Measurements from ENCODE around the gene ATP6V0E1. TPM values are rescaled to one million over a fixed set of nuclear protein-coding genes. Genes with fewer than 3 reads are reported as not detected.

Gene ATP6V0E1
- total and polyA plus RNA-seq, 2 donors (not counting 3 experiments of a cell fraction or from before 2014, with no cell fraction given) = 217 to 278 TPM

GRCh38 chr5:172939611-172940267, 43.8 kb upstream of the ATP6V0E1 start:
- POLR2A ChIA-PET = interaction anchor here (0.6 kb wide), 1 partner anchor 169 kb away, joined by 4 read pairs; no protein-coding TSS in a partner anchor
- intact Hi-C loops (cut with micrococcal nuclease) = no loop called here
- peaks cover 0 to 8% of the 10 kb centered on the region in 2 experiments for H3K36me3 ChIP-seq (ENCODE audit: control insufficient read depth in 2 of 2, extremely low read depth in 1 of 2, insufficient read depth in 2 of 2, low read length in 2 of 2)

More at GRCh38 chr5:172939611-172940267, 43.8 kb upstream of the ATP6V0E1 start:
- no peaks in the 10 kb centered on the region for H4K20me1 ChIP-seq (replicated peaks; ENCODE audit: control insufficient read depth, extremely low read depth, insufficient read depth, low read length)
- no peaks in the 10 kb centered on the region for H3K79me2 ChIP-seq (ENCODE audit: control insufficient read depth, insufficient read depth, low read length)
- no TSS peak for BruUV-seq (replicated peaks)
- H3K9me3 ChIP-seq (replicated peaks; ENCODE audit: control insufficient read depth, insufficient read depth, low read length) = no peaks in the 10 kb centered on the region
- H3K27me3 ChIP-seq (ENCODE audit: control insufficient read depth in 2 of 2, insufficient read depth in 2 of 2, low read length in 2 of 2) = no peaks in the 10 kb centered on the region
- no peak for FAIRE-seq
- H2AFZ ChIP-seq (ENCODE audit: low read depth, low read length) = no peak overlapping the region
- H3K4me3 ChIP-seq (replicated peaks in 1 of 3; ENCODE audit: insufficient read depth in 1 of 3, low read depth in 1 of 3, low read length in 3 of 3) = no peak overlapping the region
- no peak overlapping the region for H3K4me2 ChIP-seq (ENCODE audit: insufficient read depth, low read length)
- TF ChIP-seq EZH2 (IDR thresholded peaks at IDR 0.05; ENCODE audit: borderline replicate concordance, low read depth, low read length, severe bottlenecking) (no peak), FOS (IDR thresholded peaks at IDR 0.05; ENCODE audit: borderline replicate concordance, insufficient read depth, low read length) (no peak), POLR2A (IDR thresholded peaks at IDR 0.05; ENCODE audit: low read depth, low read length) (no peak), MAX (IDR thresholded peaks at IDR 0.05; ENCODE audit: insufficient read depth, insufficient read length) (no peak), CTCF (IDR thresholded peaks at IDR 0.05; ENCODE audit: extremely low read depth in 1 of 2, insufficient read depth in 1 of 2, low read depth in 1 of 2, low read length in 2 of 2) (no peak), GATA2 (IDR thresholded peaks at IDR 0.05; ENCODE audit: insufficient read depth, insufficient read length, low read depth, low read length) (no peak), MYC (IDR thresholded peaks at IDR 0.05; ENCODE audit: low read depth, low read length) (no peak), JUN (IDR thresholded peaks at IDR 0.05; ENCODE audit: borderline replicate concordance, insufficient read depth, insufficient read length, low read depth) (no peak), POLR2AphosphoS5 (IDR thresholded peaks at IDR 0.05; ENCODE audit: insufficient read depth, low read depth, low read length) (no peak)
- H3K27ac ChIP-seq (ENCODE audit: insufficient read depth, low read depth, low read length) = no peak overlapping the region
- no peak for DNase-seq (ENCODE audit: low read depth, low spot score)
- no peak overlapping the region for H3K9ac ChIP-seq (replicated peaks; ENCODE audit: extremely low read depth, insufficient read depth, low read length)
- CTCF ChIA-PET = interaction anchor here (0.6 to 13.5 kb wide), 13 partner anchors 14 to 502 kb away, joined by 3 to 413 read pairs (median 3); partner anchors contain the start of gene ATP6V0E1
- H3K4me1 ChIP-seq (ENCODE audit: control insufficient read depth, extremely low read depth, insufficient read depth, low read length) = peaks cover 14% of the 10 kb centered on the region
- dilution Hi-C loops (cut with MboI; ENCODE audit: extremely low pct_ligation_motif_present, low sequenced_read_pairs) = no loop called here
- no peaks in the 10 kb centered on the region for H3K9me1 ChIP-seq (replicated peaks; ENCODE audit: control insufficient read depth, extremely low read depth, insufficient read depth, low read length)

All from endothelial cell of umbilical vein (primary cell).